GM23338 (cell line): ENCODE data around the gene TMEM273. TPM values are rescaled to one million over a fixed set of nuclear protein-coding genes. Genes with fewer than 3 reads are reported as not detected.
"Not testable (repeated sequence)": the region's sequence is repeated elsewhere in the genome, so short reads cannot be mapped to it uniquely, and the experiment has no call there.

ENCODE experiments used
- ATAC-seq: fragments of 200-7000 bp; cut with Tn5 transposase; 3 replicates; pipeline ENCODE4 v1.9.1; 2020
- DNase-seq: peaks from one replicate; pipeline ENCODE4 v3.0.0-alpha.2; 2015; ENCODE audit warnings: low spot score
- H2AFZ ChIP-seq: fragments of 200-600 bp; sonication (generic); 2 replicates; pipeline ENCODE4 v1.8.0; 2016; ENCODE audit warnings: antibody characterized with exemption, mild to moderate bottlenecking, moderate library complexity
- H3F3A ChIP-seq: fragments of 200-600 bp; sonication (generic); replicated peaks from 2 replicates; pipeline ENCODE4 v1.8.0; 2017; ENCODE audit warnings: antibody characterized with exemption, mixed run types, low read depth
- H3K27ac ChIP-seq: fragments of 200-600 bp; sonication (generic); 2 replicates; pipeline ENCODE4 v1.6.1; 2016; ENCODE audit warnings: low read depth
- H3K27me3 ChIP-seq: fragments of 200-600 bp; sonication (generic); 2 replicates; pipeline ENCODE4 v1.8.0; 2016; ENCODE audit warnings: mild to moderate bottlenecking, mixed run types, moderate library complexity; ENCODE audit not compliant: insufficient read depth
- H3K36me3 ChIP-seq: fragments of 200-600 bp; sonication (generic); 2 replicates; pipeline ENCODE4 v1.8.0; 2016; ENCODE audit warnings: mild to moderate bottlenecking; ENCODE audit not compliant: insufficient read depth
- H3K4me1 ChIP-seq: fragments of 200-600 bp; sonication (generic); 2 replicates; pipeline ENCODE4 v1.8.0; 2016; ENCODE audit warnings: mild to moderate bottlenecking, moderate library complexity; ENCODE audit not compliant: insufficient read depth
- H3K4me2 ChIP-seq: fragments of 200-600 bp; sonication (generic); 2 replicates; pipeline ENCODE4 v1.7.1; 2017; ENCODE audit warnings: mixed run types
- H3K4me3 ChIP-seq: fragments of 200-600 bp; sonication (generic); 2 replicates; pipeline ENCODE4 v1.6.1; 2016; ENCODE audit warnings: mixed run types
- H3K79me2 ChIP-seq: fragments of 200-600 bp; sonication (generic); replicated peaks from 2 replicates; pipeline ENCODE4 v1.8.0; 2017; ENCODE audit warnings: mild to moderate bottlenecking; ENCODE audit not compliant: insufficient read depth
- H3K9me2 ChIP-seq: fragments of 200-600 bp; sonication (generic); 2 replicates; pipeline ENCODE4 v1.8.0; 2017; ENCODE audit not compliant: insufficient read depth
- H4K20me1 ChIP-seq: fragments of 200-600 bp; sonication (generic); replicated peaks from 2 replicates; pipeline ENCODE4 v1.8.0; 2017; ENCODE audit warnings: mild to moderate bottlenecking; ENCODE audit not compliant: insufficient read depth
- H3K27ac Mint-ChIP-seq: 2 replicates; pipeline ENCODE4 v1.8.0; 2020; ENCODE audit warnings: inconsistent platforms, mild to moderate bottlenecking, moderate library complexity, mixed read lengths
- H3K27me3 Mint-ChIP-seq: 3 replicates; pipeline ENCODE4 v1.8.0; 2022; ENCODE audit warnings: low read depth, mild to moderate bottlenecking, moderate library complexity, mixed read lengths, inconsistent platforms; ENCODE audit not compliant: insufficient read depth, poor library complexity
- H3K36me3 Mint-ChIP-seq: 3 replicates; pipeline ENCODE4 v1.8.0; 2021; ENCODE audit warnings: low read depth, mild to moderate bottlenecking, inconsistent platforms, moderate library complexity, mixed read lengths
- H3K4me1 Mint-ChIP-seq: 3 replicates; pipeline ENCODE4 v1.8.0; 2020; ENCODE audit warnings: mild to moderate bottlenecking, inconsistent platforms, mixed read lengths
- H3K4me3 Mint-ChIP-seq: 3 replicates; pipeline ENCODE4 v1.8.0; 2021; ENCODE audit warnings: moderate library complexity, mild to moderate bottlenecking, inconsistent platforms, mixed read lengths
- H3K9me3 Mint-ChIP-seq: 3 replicates; pipeline ENCODE4 v1.8.0; 2020; ENCODE audit warnings: moderate library complexity, mild to moderate bottlenecking, inconsistent platforms, mixed read lengths
- CREB1 ChIP-seq: fragments of 250-450 bp; sonication (Bioruptor Pico); IDR thresholded peaks from 2 replicates; pipeline ENCODE4 v1.5.0; 2020; ENCODE audit warnings: low read depth, mild to moderate bottlenecking, moderate library complexity
- ETS1 ChIP-seq: IDR thresholded peaks from 2 replicates; pipeline ENCODE4 v1.6.1; 2016; ENCODE audit warnings: antibody characterized with exemption
- EZH2 ChIP-seq: fragments of 200-600 bp; sonication (generic); IDR thresholded peaks from one replicate; pipeline ENCODE4 v1.8.0; 2017; ENCODE audit warnings: antibody characterized with exemption, mild to moderate bottlenecking, low read depth; ENCODE audit not compliant: unreplicated experiment
- EZH2phosphoT487 ChIP-seq: fragments of 200-600 bp; sonication (generic); IDR thresholded peaks from one replicate; pipeline ENCODE4 v1.8.1; 2018; ENCODE audit warnings: antibody characterized with exemption; ENCODE audit not compliant: unreplicated experiment
- NANOG ChIP-seq: IDR thresholded peaks from 2 replicates; pipeline ENCODE4 v1.6.1; 2016; ENCODE audit warnings: antibody characterized with exemption, borderline replicate concordance
- STAT1 ChIP-seq: IDR thresholded peaks from one replicate; pipeline ENCODE4 v1.6.1; 2016; ENCODE audit warnings: antibody characterized with exemption; ENCODE audit not compliant: unreplicated experiment
- ZNF331 ChIP-seq: fragments of 250-450 bp; sonication (Bioruptor Pico); IDR thresholded peaks from 2 replicates; pipeline ENCODE4 v1.5.0; 2020; ENCODE audit warnings: low read depth, mild to moderate bottlenecking, moderate library complexity
- polyA plus RNA-seq: library from polyadenylated mRNA; unstranded; fragments of >200 nt; fragmentation: Nextera tagmentation; extraction: Ambion mirVana; gene quantifications from 2 replicates; pipeline ENCODE4 v1.2.1, GENCODE V29; 2016
- total RNA-seq: library from RNA; depleted of rRNA; stranded (reverse); fragments of >200 nt; shearing (Covaris generic); gene quantifications from 2 replicates; pipeline ENCODE4 v1.2.3, GENCODE V29; 2014
- TF ChIP-seq, protein P1 (sequence below): fragments of 250-450 bp; sonication (Bioruptor Pico); IDR thresholded peaks from 2 replicates; pipeline ENCODE4 v1.5.0; 2020; ENCODE audit warnings: mild to moderate bottlenecking, moderate library complexity
- TF ChIP-seq, protein P2 (sequence below), 2 experiments: fragments of 200-600 bp in 1 of 2; sonication (generic) in 1 of 2; conservative IDR thresholded peaks; 2 replicates each; pipeline versions ENCODE4 v1.5.1 to v1.6.1; 2016 to 2017; ENCODE audit warnings: antibody characterized with exemption in 2 of 2, low read depth in 2 of 2, mild to moderate bottlenecking in 2 of 2, moderate library complexity in 1 of 2

Gene TMEM273
- total and polyA plus RNA-seq, 2 experiments from 2014 or later, result not detected

DNA sequence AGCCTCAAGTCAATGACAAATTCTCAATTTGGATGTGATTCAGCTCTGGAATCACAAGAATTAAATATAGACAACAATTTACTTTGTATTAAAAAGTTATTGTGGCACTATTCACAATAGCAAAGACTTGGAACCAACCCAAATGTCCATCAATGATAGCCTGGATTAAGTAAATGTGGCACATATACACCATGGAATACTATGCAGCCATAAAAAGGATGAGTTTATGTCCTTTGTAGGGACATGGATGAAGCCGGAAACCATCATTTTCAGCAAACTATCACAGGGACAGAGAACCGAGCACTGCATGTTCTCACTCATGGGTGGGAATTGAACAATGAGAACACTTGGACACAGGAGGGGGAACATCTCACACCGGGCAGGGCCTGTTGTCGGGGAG is 7.7 kb upstream of the TMEM273 start:
- not testable (repeated sequence) for H3K9me2 ChIP-seq, H3K27ac ChIP-seq, H3K4me1 ChIP-seq, H3K9me3 Mint-ChIP-seq, ATAC-seq, DNase-seq, H3K27me3 ChIP-seq, H3K4me3 Mint-ChIP-seq, H3K4me2 ChIP-seq, H4K20me1 ChIP-seq, H3F3A ChIP-seq, H3K27me3 Mint-ChIP-seq, H3K79me2 ChIP-seq, H2AFZ ChIP-seq, H3K36me3 ChIP-seq, H3K4me1 Mint-ChIP-seq, H3K4me3 ChIP-seq, H3K36me3 Mint-ChIP-seq, H3K27ac Mint-ChIP-seq

DNA sequence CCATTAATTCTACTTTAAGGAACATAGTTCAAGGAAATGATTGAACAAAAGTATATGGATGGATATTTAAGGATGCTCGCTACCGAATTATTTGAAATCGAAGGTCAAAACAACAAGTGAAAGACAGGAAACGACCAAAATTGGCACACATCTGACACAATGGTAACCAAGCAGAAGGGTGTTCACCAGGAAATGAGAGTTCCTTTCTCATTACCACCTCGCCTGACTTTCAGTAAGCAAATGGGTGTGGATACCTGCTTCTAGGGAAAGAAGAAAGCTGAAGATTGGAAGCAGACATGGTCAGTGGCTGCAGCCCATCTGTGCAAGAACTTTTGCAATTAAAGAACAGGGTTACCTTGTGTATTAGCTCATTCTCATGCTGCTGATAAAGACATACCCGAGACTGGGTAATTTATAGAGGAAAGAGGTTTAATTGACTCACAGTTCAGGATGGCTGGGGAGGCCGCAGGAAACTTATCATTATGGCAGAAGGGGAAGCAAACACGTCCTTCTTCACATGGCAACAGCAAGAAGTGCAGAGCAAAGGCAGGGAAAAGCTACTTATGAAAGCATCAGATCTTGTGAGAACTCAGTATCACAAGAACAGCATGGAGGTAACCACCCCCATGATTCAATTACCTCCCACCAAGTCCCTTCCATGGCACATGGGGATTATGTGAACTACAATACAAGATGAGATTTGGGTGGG is 6.2 kb upstream of the TMEM273 start:
- Histone ChIP-seq H3K4me3 (no peak overlapping the region), H3K27me3 (no peaks in the 10 kb centered on the region), H2AFZ (no peak overlapping the region), H3K4me2 (no peak overlapping the region), H3K4me1 (no peaks in the 10 kb centered on the region), H3K27ac (no peak overlapping the region), H3K79me2 (no peaks in the 10 kb centered on the region), H3K9me2 (0 out of 2 replicates have a peak, but pooled peaks cover 3% of the 10 kb centered on the region), H4K20me1 (no peaks in the 10 kb centered on the region), H3K36me3 (no peaks in the 10 kb centered on the region), H3F3A (no peaks in the 10 kb centered on the region)
- Mint-ChIP-seq H3K4me1 (no peaks in the 10 kb centered on the region), H3K27ac (no peak overlapping the region), H3K9me3 (no peaks in the 10 kb centered on the region), H3K27me3 (no peaks in the 10 kb centered on the region), H3K36me3 (no peaks in the 10 kb centered on the region), H3K4me3 (no peak overlapping the region)
- DNase-seq (no peak), ATAC-seq (no peak)
- TF ChIP-seq CREB1 (CRISPR knock-in tag), result no peak
- TF ChIP-seq STAT1, result no peak
- TF ChIP-seq, protein P1, sequence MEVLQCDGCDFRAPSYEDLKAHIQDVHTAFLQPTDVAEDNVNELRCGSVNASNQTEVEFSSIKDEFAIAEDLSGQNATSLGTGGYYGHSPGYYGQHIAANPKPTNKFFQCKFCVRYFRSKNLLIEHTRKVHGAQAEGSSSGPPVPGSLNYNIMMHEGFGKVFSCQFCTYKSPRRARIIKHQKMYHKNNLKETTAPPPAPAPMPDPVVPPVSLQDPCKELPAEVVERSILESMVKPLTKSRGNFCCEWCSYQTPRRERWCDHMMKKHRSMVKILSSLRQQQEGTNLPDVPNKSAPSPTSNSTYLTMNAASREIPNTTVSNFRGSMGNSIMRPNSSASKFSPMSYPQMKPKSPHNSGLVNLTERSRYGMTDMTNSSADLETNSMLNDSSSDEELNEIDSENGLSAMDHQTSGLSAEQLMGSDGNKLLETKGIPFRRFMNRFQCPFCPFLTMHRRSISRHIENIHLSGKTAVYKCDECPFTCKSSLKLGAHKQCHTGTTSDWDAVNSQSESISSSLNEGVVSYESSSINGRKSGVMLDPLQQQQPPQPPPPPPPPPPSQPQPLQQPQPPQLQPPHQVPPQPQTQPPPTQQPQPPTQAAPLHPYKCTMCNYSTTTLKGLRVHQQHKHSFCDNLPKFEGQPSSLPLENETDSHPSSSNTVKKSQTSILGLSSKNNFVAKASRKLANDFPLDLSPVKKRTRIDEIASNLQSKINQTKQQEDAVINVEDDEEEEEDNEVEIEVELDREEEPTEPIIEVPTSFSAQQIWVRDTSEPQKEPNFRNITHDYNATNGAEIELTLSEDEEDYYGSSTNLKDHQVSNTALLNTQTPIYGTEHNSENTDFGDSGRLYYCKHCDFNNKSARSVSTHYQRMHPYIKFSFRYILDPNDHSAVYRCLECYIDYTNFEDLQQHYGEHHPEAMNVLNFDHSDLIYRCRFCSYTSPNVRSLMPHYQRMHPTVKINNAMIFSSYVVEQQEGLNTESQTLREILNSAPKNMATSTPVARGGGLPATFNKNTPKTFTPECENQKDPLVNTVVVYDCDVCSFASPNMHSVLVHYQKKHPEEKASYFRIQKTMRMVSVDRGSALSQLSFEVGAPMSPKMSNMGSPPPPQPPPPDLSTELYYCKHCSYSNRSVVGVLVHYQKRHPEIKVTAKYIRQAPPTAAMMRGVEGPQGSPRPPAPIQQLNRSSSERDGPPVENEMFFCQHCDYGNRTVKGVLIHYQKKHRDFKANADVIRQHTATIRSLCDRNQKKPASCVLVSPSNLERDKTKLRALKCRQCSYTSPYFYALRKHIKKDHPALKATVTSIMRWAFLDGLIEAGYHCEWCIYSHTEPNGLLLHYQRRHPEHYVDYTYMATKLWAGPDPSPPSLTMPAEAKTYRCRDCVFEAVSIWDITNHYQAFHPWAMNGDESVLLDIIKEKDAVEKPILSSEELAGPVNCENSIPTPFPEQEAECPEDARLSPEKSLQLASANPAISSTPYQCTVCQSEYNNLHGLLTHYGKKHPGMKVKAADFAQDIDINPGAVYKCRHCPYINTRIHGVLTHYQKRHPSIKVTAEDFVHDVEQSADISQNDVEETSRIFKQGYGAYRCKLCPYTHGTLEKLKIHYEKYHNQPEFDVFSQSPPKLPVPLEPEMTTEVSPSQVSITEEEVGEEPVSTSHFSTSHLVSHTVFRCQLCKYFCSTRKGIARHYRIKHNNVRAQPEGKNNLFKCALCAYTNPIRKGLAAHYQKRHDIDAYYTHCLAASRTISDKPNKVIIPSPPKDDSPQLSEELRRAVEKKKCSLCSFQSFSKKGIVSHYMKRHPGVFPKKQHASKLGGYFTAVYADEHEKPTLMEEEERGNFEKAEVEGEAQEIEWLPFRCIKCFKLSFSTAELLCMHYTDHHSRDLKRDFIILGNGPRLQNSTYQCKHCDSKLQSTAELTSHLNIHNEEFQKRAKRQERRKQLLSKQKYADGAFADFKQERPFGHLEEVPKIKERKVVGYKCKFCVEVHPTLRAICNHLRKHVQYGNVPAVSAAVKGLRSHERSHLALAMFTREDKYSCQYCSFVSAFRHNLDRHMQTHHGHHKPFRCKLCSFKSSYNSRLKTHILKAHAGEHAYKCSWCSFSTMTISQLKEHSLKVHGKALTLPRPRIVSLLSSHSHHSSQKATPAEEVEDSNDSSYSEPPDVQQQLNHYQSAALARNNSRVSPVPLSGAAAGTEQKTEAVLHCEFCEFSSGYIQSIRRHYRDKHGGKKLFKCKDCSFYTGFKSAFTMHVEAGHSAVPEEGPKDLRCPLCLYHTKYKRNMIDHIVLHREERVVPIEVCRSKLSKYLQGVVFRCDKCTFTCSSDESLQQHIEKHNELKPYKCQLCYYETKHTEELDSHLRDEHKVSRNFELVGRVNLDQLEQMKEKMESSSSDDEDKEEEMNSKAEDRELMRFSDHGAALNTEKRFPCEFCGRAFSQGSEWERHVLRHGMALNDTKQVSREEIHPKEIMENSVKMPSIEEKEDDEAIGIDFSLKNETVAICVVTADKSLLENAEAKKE (CRISPR knock-in tag), result no peak
- TF ChIP-seq ETS1, result no peak
- TF ChIP-seq NANOG, result no peak
- no peak for TF ChIP-seq EZH2phosphoT487
- no peak for TF ChIP-seq EZH2
- no peak for TF ChIP-seq ZNF331 (CRISPR knock-in tag)
- TF ChIP-seq, protein P2, sequence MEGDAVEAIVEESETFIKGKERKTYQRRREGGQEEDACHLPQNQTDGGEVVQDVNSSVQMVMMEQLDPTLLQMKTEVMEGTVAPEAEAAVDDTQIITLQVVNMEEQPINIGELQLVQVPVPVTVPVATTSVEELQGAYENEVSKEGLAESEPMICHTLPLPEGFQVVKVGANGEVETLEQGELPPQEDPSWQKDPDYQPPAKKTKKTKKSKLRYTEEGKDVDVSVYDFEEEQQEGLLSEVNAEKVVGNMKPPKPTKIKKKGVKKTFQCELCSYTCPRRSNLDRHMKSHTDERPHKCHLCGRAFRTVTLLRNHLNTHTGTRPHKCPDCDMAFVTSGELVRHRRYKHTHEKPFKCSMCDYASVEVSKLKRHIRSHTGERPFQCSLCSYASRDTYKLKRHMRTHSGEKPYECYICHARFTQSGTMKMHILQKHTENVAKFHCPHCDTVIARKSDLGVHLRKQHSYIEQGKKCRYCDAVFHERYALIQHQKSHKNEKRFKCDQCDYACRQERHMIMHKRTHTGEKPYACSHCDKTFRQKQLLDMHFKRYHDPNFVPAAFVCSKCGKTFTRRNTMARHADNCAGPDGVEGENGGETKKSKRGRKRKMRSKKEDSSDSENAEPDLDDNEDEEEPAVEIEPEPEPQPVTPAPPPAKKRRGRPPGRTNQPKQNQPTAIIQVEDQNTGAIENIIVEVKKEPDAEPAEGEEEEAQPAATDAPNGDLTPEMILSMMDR (conservative IDR thresholded peaks at IDR 0.05; ENCODE audit: low read depth in 2 of 2), result no peak
